PC-3 (cell line): Measurements from ENCODE around the gene C1orf141.

Experiments used
- CTCF ChIP-seq: fragments of 300-600 bp; sonication (generic); conservative IDR thresholded peaks from 2 replicates; pipeline ENCODE4 v1.5.1; 2017; ENCODE audit warnings: antibody characterized with exemption, low read depth, mild to moderate bottlenecking, low read length
- EZH2phosphoT487 ChIP-seq: fragments of 300-600 bp; sonication (generic); IDR thresholded peaks from 2 replicates; pipeline ENCODE4 v1.6.1; 2018; ENCODE audit warnings: mild to moderate bottlenecking, antibody characterized with exemption, low read length, borderline replicate concordance

DNA sequence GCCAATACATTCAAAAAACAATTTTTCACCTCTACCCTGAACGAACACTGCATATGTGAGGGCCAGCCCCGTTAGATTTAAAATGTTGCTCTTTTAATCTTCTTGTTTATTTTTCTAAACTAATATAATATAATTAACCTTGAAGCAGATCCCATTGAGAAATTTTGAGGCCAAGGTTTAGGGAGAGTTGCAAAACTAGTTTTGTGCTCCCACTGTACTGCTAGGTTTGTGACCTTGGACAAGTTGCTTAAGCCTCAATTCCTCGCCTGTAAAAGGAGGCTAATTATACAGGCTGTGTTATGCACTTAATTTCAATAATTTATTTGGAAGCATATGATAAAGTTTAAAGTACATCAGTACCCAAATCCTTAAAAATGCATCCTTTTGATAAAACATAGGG is 35.2 kb upstream of the C1orf141 start:
- TF ChIP-seq EZH2phosphoT487 (no peak), CTCF (no peak)
